Stimulated activated CD4-positive, alpha-beta T cell treated with anti-CD3 and anti-CD28 coated beads, TNF-alpha, amount 100 ng/mL, for 24 hours (primary cell): ENCODE data around the gene SALL3.

ENCODE experiments used
- DNase-seq, 3 experiments: peaks; one replicate each; pipeline ENCODE4 v3.0.0-alpha.2; 2020; ENCODE audit warnings: low read depth in 3 of 3

The SALL3 gene

GRCh38 chr18:78965260-78965659 is 14.4 kb upstream of the SALL3 start:
- no peak for DNase-seq

GRCh38 chr18:78965917-78966792 is 13.5 kb upstream of the SALL3 start:
- no peak for DNase-seq

GRCh38 chr18:78966793-78967106 is 12.9 kb upstream of the SALL3 start:
- no peak for DNase-seq

GRCh38 chr18:78967692-78968091 is 11.9 kb upstream of the SALL3 start:
- no peak for DNase-seq

GRCh38 chr18:78969574-78970315 is 9.9 kb upstream of the SALL3 start:
- no peak for DNase-seq

- no peak for DNase-seq
These were observed 8.8 kb upstream of the SALL3 start for GRCh38 chr18:78970774-78971333.

GRCh38 chr18:78971511-78972245 is 7.9 kb upstream of the SALL3 start:
- DNase-seq: no peak

- no peak for DNase-seq
These were observed 7.2 kb upstream of the SALL3 start for GRCh38 chr18:78972385-78972918.

- no peak for DNase-seq
These were observed 6.7 kb upstream of the SALL3 start for GRCh38 chr18:78972930-78973331.

GRCh38 chr18:78973357-78974083 is 6.1 kb upstream of the SALL3 start:
- no peak for DNase-seq

GRCh38 chr18:78974115-78974761 is 5.4 kb upstream of the SALL3 start:
- no peak for DNase-seq

GRCh38 chr18:78975292-78975691 is 4.3 kb upstream of the SALL3 start:
- DNase-seq: no peak

- DNase-seq: no peak
These were observed 3.8 kb upstream of the SALL3 start for GRCh38 chr18:78975699-78976335.

- no peak for DNase-seq
These were observed 2.6 kb upstream of the SALL3 start for GRCh38 chr18:78976765-78977636.

- DNase-seq: no peak
These were observed 1.8 kb upstream of the SALL3 start for GRCh38 chr18:78977637-78978348.

GRCh38 chr18:78978349-78979055 is 1.1 kb upstream of the SALL3 start:
- DNase-seq: no peak

- DNase-seq: no peak
These were observed 425 bp upstream of the SALL3 start for GRCh38 chr18:78979056-78979729.
